Measurements from ENCODE around the gene FANCC. TPM values are rescaled to one million over a fixed set of nuclear protein-coding genes. Genes with fewer than 3 reads are reported as not detected.

Gene FANCC
- total RNA-seq, 1 experiment from 2014 or later, result 19.4 TPM

DNA sequence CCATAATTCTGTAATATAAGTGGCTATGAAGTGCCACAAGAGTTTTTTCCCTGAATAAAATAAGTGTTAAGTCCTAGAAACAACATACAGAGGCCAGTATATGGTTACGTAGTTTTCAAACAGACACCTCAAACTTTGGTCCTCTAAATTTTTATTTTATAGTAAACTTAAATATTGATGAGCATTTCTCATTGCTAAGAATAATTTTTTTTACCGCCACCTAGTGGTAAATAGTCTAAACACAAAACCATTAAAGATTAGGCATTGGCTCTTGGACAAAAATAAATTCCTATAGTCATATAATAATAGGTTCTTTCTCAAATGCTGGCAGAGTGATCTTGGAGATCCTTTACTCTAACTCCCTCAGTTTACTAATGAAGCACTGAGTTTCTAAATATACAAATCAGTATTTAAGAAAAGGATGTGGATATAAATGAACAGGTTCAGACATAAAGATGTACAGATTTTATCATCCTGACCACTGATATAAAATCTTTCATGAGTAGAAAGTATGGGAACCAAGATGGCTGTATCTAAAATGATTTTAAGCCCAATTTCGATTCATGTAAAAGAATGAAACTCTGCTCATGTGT, 136.2 kb downstream of the FANCC start:
- Histone ChIP-seq H3K27ac (ENCODE audit: low read depth, low read length) (no peak overlapping the region), H3K4me1 (ENCODE audit: control insufficient read depth in 1 of 2, insufficient read depth in 2 of 2, low read length in 2 of 2) (no peaks in the 10 kb centered on the region), H3K4me3 (replicated peaks in 1 of 2; ENCODE audit: low read depth in 1 of 2, low read length in 2 of 2) (no peak overlapping the region), H2AFZ (ENCODE audit: low read depth, low read length, poor library complexity, severe bottlenecking) (no peak overlapping the region), H3K79me2 (ENCODE audit: insufficient read depth, low read length) (no peaks in the 10 kb centered on the region), H3K36me3 (ENCODE audit: control insufficient read depth in 1 of 2, insufficient read depth in 2 of 2, low read length in 2 of 2) (no peaks in the 10 kb centered on the region), H4K20me1 (ENCODE audit: insufficient read depth) (no peaks in the 10 kb centered on the region), H3K9me2 (ENCODE audit: insufficient read depth) (no peaks in the 10 kb centered on the region), H3K9ac (ENCODE audit: low read length) (no peak overlapping the region), H3K9me3 (ENCODE audit: control insufficient read depth in 1 of 2, insufficient read depth in 1 of 2, low read depth in 1 of 2, low read length in 2 of 2) (no peaks in the 10 kb centered on the region), H3K4me2 (ENCODE audit: low read length) (no peak overlapping the region), H3K27me3 (ENCODE audit: insufficient read depth, low read length) (no peaks in the 10 kb centered on the region)
- no peak for ATAC-seq
- DNase-seq (ENCODE audit: low read depth, low spot score), result peak; percentile 4
- ChIA-PET CTCF (interaction anchor here (5.5 kb wide), 1 partner anchor 13 kb away, joined by 28 read pairs; no protein-coding TSS in a partner anchor), RAD21 (ENCODE audit: low non-redundant PET in 1 of 2, low total read pairs in 2 of 2, uncharacterized antibody in 2 of 2, unreplicated experiment in 2 of 2) (no interaction called here), POLR2A (no interaction called here)
- TF ChIP-seq EGR1 (IDR thresholded peaks at IDR 0.05; ENCODE audit: low read depth) (no peak), POLR2A (IDR thresholded peaks at IDR 0.05; ENCODE audit: borderline replicate concordance, extremely low read depth, insufficient read depth, insufficient read length) (no peak), ZNF274 (IDR thresholded peaks at IDR 0.05; ENCODE audit: low read depth, low read length) (no peak), ELF1 (IDR thresholded peaks at IDR 0.05; ENCODE audit: borderline replicate concordance, low read depth) (no peak), YY1 (IDR thresholded peaks at IDR 0.05; ENCODE audit: extremely low read depth, insufficient replicate concordance, low read depth, low read length) (no peak), CBX3 (IDR thresholded peaks at IDR 0.05; ENCODE audit: low read depth) (no peak), EZH2 (IDR thresholded peaks at IDR 0.05) (no peak), JUND (IDR thresholded peaks at IDR 0.05) (no peak), EZH2phosphoT487 (IDR thresholded peaks at IDR 0.05; ENCODE audit: borderline replicate concordance) (no peak), FOSL1 (IDR thresholded peaks at IDR 0.05; ENCODE audit: low read depth) (no peak), SP1 (IDR thresholded peaks at IDR 0.05; ENCODE audit: low read depth) (no peak), ZFX (IDR thresholded peaks at IDR 0.05) (no peak), CEBPB (IDR thresholded peaks at IDR 0.05; ENCODE audit: low read depth) (no peak), RAD21 (IDR thresholded peaks at IDR 0.05; ENCODE audit: low read depth) (peak; percentile 9; the same call in 1 of the 2 replicates), SIN3A (IDR thresholded peaks at IDR 0.05; ENCODE audit: low read depth) (no peak)
- TF ChIP-seq, protein P1, sequence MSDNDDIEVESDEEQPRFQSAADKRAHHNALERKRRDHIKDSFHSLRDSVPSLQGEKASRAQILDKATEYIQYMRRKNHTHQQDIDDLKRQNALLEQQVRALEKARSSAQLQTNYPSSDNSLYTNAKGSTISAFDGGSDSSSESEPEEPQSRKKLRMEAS (IDR thresholded peaks at IDR 0.05), result no peak
- TF ChIP-seq, protein P2, sequence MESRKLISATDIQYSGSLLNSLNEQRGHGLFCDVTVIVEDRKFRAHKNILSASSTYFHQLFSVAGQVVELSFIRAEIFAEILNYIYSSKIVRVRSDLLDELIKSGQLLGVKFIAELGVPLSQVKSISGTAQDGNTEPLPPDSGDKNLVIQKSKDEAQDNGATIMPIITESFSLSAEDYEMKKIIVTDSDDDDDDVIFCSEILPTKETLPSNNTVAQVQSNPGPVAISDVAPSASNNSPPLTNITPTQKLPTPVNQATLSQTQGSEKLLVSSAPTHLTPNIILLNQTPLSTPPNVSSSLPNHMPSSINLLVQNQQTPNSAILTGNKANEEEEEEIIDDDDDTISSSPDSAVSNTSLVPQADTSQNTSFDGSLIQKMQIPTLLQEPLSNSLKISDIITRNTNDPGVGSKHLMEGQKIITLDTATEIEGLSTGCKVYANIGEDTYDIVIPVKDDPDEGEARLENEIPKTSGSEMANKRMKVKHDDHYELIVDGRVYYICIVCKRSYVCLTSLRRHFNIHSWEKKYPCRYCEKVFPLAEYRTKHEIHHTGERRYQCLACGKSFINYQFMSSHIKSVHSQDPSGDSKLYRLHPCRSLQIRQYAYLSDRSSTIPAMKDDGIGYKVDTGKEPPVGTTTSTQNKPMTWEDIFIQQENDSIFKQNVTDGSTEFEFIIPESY (IDR thresholded peaks at IDR 0.05; ENCODE audit: extremely low read depth, insufficient replicate concordance, low read length), result no peak
- TF ChIP-seq, protein P3, sequence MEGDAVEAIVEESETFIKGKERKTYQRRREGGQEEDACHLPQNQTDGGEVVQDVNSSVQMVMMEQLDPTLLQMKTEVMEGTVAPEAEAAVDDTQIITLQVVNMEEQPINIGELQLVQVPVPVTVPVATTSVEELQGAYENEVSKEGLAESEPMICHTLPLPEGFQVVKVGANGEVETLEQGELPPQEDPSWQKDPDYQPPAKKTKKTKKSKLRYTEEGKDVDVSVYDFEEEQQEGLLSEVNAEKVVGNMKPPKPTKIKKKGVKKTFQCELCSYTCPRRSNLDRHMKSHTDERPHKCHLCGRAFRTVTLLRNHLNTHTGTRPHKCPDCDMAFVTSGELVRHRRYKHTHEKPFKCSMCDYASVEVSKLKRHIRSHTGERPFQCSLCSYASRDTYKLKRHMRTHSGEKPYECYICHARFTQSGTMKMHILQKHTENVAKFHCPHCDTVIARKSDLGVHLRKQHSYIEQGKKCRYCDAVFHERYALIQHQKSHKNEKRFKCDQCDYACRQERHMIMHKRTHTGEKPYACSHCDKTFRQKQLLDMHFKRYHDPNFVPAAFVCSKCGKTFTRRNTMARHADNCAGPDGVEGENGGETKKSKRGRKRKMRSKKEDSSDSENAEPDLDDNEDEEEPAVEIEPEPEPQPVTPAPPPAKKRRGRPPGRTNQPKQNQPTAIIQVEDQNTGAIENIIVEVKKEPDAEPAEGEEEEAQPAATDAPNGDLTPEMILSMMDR (IDR thresholded peaks at IDR 0.05 in 2 of 3, conservative IDR thresholded peaks at IDR 0.05 in 1 of 3; ENCODE audit: borderline replicate concordance in 1 of 3, insufficient read depth in 1 of 3, low read depth in 2 of 3, low read length in 2 of 3), result peak; percentile 20 to 61 (median 22); a peak in 4 of 6 replicates
- intact Hi-C loops (cut with micrococcal nuclease), result no loop called here
- no TSS peak for BruUV-seq (replicated peaks)
